Activated naive CD4-positive, alpha-beta T cell treated with anti-CD3 and anti-CD28 coated beads for 36 hours (primary cell): ENCODE results near the gene SAMD4A. TPM values are rescaled to one million over a fixed set of nuclear protein-coding genes. Genes with fewer than 3 reads are reported as not detected.

ENCODE experiments used
- CTCF ChIA-PET: fragments of 350-600 bp; sonication (Branson Sonifier 250); formaldehyde crosslinking; loops from one replicate; lab custom pipeline; 2021; ENCODE audit warnings: antibody characterized with exemption; lab: Charles Lee
- DNase-seq: peaks from one replicate; pipeline ENCODE4 v3.0.0-alpha.2; 2020
- H3K27ac Mint-ChIP-seq: one replicate; pipeline ENCODE4 v1.8.0; 2021; ENCODE audit warnings: mild to moderate bottlenecking, mixed read lengths
- H3K27me3 Mint-ChIP-seq: one replicate; pipeline ENCODE4 v1.8.0; 2021; ENCODE audit warnings: low read depth, mixed read lengths
- H3K36me3 Mint-ChIP-seq: one replicate; pipeline ENCODE4 v1.8.0; 2021; ENCODE audit warnings: low read depth, mixed read lengths
- H3K4me1 Mint-ChIP-seq: one replicate; pipeline ENCODE4 v1.8.0; 2021; ENCODE audit warnings: low read depth, mixed read lengths
- H3K4me3 Mint-ChIP-seq: one replicate; pipeline ENCODE4 v1.8.0; 2021; ENCODE audit warnings: mild to moderate bottlenecking, moderate library complexity, mixed read lengths
- H3K9me3 Mint-ChIP-seq: one replicate; pipeline ENCODE4 v1.8.0; 2021; ENCODE audit warnings: mixed read lengths
- intact Hi-C: fragments of 100-400 bp; cut with micrococcal nuclease; formaldehyde crosslinking; loops from one replicate; pipeline ENCODE4 v1.15.1; 2023
- total RNA-seq, 2 experiments: library from RNA; stranded (reverse); gene quantifications; one replicate each; pipeline ENCODE4 v1.2.3, GENCODE V29; 2021

Gene SAMD4A
- total RNA-seq, 2 experiments from 2014 or later = 4.7 to 4.9 TPM

DNA sequence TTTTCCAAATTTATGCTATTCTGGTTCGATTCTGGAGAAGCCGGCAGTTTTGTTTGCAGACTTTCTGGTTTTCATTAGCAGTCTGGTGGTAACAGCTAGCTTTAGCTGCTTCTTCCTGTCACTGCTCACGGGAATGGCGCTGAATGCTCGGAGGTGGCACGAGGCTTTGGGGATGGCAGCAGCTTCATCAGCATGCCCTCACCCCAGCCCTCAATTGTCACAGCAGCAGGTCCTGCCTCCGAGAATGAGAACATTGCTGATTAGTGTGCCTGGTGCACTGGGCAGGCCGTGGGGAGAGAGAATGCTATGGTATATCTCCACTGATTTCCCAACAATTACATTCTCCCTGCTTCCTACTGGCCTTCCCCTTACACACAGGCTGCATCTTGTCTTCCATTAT is 73.6 kb downstream of the SAMD4A start:
- Mint-ChIP-seq H3K36me3 (no peaks in the 10 kb centered on the region), H3K27ac (no peak overlapping the region), H3K9me3 (no peaks in the 10 kb centered on the region), H3K4me3 (no peak overlapping the region), H3K4me1 (peaks cover 11% of the 10 kb centered on the region), H3K27me3 (no peaks in the 10 kb centered on the region)
- DNase-seq = no peak
- CTCF ChIA-PET = interaction anchor here (0.9 to 1.0 kb wide), 2 partner anchors 17 to 73 kb away, joined by 4 read pairs; no protein-coding TSS in a partner anchor
- intact Hi-C loops = no loop called here

DNA sequence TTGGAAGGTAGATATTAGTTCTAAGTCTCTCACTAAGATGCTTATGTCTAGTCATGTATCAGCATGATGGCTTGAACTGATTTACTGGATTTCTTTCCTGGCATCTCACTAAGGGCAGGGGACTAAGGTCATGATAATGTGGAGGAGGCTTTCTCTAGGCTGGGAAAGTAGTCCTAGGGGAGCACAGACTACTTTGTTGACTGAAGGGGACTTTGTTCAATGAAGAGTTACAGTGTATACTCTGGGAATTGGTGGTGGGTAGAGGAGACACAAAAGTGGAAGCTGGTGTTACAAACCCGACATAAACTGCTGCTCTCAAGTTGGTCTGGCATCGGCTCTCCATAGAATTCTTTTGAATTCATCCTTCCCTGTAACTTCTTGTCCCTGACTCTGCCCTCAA is 75.2 kb downstream of the SAMD4A start:
- Mint-ChIP-seq H3K4me3 (no peak overlapping the region), H3K9me3 (no peaks in the 10 kb centered on the region), H3K27ac (no peak overlapping the region), H3K27me3 (no peaks in the 10 kb centered on the region), H3K4me1 (peaks cover 21% of the 10 kb centered on the region), H3K36me3 (no peaks in the 10 kb centered on the region)
- no peak for DNase-seq
- intact Hi-C loops = no loop called here
- CTCF ChIA-PET = interaction anchor here (0.8 to 2.2 kb wide), 8 partner anchors 9 to 133 kb away, joined by 3 to 11 read pairs (median 6); partner anchors contain the start of gene SAMD4A

DNA sequence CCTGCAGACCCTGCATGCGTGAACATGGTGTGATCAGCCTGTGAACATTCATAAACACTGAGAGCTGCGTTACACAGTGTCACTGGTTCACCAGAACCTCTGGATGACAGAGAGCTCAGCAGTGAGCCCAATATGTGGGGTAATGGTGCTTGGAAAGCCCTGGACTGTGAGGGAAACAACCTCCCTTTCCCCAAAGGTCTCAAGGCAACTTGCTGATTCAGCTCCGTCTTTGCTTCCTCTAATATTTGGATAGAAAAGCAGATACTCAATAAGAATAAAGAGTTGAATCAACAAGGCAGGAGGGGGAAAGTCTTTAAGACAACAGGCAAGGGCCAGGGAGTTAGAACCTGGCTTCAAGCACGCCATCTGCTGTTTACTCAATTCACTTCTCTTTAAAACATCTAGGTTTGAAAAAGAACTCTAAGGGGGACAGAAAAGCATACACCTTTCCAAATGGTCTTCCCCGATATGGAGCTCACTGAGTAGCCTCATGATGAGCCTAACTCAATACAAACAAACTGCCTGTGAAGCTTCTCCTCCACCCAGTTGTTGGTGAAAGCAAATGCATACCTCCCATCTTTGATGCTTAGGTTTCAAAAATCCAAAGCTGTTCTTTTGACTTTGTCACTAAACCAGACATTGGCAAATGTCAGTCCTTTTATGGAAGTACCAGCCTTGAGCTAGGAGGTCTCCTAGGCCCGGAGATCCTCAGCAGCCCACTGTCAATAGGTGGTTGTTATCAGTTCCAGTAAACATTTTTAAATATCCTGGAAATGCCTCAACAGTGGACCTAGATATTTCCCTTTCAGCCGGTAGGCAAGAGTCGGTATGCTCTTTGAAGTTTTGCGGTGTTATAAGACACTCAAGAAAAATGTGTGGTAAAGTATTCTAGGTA is 76.1 kb downstream of the SAMD4A start:
- CTCF ChIA-PET = interaction anchor here (0.7 to 2.2 kb wide), 15 partner anchors 10 to 132 kb away, joined by 3 to 11 read pairs (median 4); partner anchors contain the start of gene SAMD4A

DNA sequence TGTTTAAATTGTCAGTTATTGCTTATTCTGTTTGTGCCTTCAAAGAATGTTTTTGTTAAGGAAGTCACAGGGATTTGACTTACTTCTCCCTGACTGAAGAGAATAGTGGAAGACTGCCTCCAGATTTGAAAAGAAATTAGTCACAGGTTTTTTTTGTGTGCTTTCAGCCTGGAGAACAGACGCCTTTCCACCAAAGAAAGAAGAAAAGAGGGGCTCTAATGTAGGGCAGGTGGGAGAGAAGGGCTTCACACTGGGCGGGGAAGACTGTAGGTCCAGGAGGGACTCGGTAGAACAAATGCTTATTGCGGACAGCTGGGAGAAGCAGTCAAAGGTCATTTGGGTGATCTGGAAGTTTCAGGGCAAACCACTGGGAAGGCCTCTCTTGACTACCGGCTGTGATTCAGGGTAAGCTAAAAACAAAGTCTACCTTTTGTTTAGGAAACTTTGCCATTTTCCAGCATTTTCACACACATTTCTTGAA is 76.8 kb downstream of the SAMD4A start:
- H3K9me3 Mint-ChIP-seq = no peaks in the 10 kb centered on the region
- H3K27ac Mint-ChIP-seq = no peak overlapping the region
- intact Hi-C loops = loop anchor here (1.0 to 2.0 kb wide), 4 partner anchors 71 to 130 kb away; no protein-coding TSS in a partner anchor
- peaks cover 19% of the 10 kb centered on the region for H3K4me1 Mint-ChIP-seq
- no peaks in the 10 kb centered on the region for H3K36me3 Mint-ChIP-seq
- no peak overlapping the region for H3K4me3 Mint-ChIP-seq
- DNase-seq = no peak
- H3K27me3 Mint-ChIP-seq = no peaks in the 10 kb centered on the region
- CTCF ChIA-PET = interaction anchor here (0.6 to 2.2 kb wide), 12 partner anchors 11 to 131 kb away, joined by 3 to 11 read pairs (median 3); no protein-coding TSS in a partner anchor

More for the DNA sequence above, 76.1 kb downstream of the SAMD4A start:
- peak; percentile 28 for DNase-seq
- no peaks in the 10 kb centered on the region for H3K27me3 Mint-ChIP-seq
- intact Hi-C loops = loop anchor here (1.0 kb wide), 3 partner anchors 71 to 130 kb away; no protein-coding TSS in a partner anchor
- peaks cover 19% of the 10 kb centered on the region for H3K4me1 Mint-ChIP-seq
- no peak overlapping the region for H3K4me3 Mint-ChIP-seq
- H3K9me3 Mint-ChIP-seq = no peaks in the 10 kb centered on the region
- no peaks in the 10 kb centered on the region for H3K36me3 Mint-ChIP-seq
- no peak overlapping the region for H3K27ac Mint-ChIP-seq

DNA sequence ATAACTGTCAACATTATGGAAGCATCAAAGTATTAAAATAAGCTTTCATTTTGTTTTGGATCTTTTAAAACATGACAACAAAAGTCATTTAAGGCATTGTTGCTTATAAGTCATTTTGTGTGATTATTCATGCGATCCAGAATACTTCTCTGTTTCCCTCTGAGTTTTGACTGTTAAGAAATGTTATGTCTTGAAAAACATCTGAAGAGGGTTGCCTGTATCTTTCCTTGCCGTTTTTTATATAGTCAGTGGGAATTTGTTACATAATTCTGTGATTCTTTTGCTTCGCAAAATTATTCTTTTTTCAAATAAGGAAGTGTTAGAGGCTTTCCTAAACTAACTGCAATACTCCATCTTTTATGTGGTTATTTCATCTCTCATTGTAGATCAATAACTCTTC is 78.7 kb downstream of the SAMD4A start:
- CTCF ChIA-PET = no interaction called here
- no peak for DNase-seq
- Mint-ChIP-seq H3K9me3 (no peaks in the 10 kb centered on the region), H3K4me1 (peaks cover 26% of the 10 kb centered on the region), H3K27me3 (peaks cover 3% of the 10 kb centered on the region), H3K27ac (no peak overlapping the region), H3K36me3 (no peaks in the 10 kb centered on the region), H3K4me3 (no peak overlapping the region)
- intact Hi-C loops = loop anchor here (1.0 to 2.0 kb wide), 4 partner anchors 18 to 131 kb away; no protein-coding TSS in a partner anchor

DNA sequence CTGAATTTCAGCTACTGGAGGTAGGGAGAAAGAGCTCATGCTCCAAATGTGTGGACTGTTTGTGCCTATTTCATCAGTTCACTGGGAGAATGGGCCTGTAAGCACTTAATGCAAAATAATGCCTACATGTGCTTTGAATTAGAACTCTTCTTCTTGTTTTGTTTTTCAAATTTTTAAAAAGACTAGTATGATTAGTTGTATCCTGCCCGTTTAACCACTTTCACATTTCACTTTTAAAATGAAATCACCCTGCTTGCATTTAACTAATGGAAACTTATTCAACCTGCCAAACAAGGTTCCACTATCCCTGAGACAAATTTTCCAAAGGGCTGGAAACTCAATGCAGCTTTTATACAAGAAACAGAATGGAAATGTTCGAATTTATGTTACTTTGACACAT is 79.7 kb downstream of the SAMD4A start:
- Mint-ChIP-seq H3K4me1 (peaks cover 27% of the 10 kb centered on the region), H3K27ac (peak overlapping the region; percentile 16), H3K9me3 (no peaks in the 10 kb centered on the region), H3K27me3 (peaks cover 3% of the 10 kb centered on the region), H3K4me3 (no peak overlapping the region), H3K36me3 (no peaks in the 10 kb centered on the region)
- intact Hi-C loops = loop anchor here (1.0 to 2.0 kb wide), 3 partner anchors 19 to 130 kb away; no protein-coding TSS in a partner anchor
- CTCF ChIA-PET = interaction anchor here (0.9 kb wide), 1 partner anchor 127 kb away, joined by 3 read pairs; no protein-coding TSS in a partner anchor
- no peak for DNase-seq

DNA sequence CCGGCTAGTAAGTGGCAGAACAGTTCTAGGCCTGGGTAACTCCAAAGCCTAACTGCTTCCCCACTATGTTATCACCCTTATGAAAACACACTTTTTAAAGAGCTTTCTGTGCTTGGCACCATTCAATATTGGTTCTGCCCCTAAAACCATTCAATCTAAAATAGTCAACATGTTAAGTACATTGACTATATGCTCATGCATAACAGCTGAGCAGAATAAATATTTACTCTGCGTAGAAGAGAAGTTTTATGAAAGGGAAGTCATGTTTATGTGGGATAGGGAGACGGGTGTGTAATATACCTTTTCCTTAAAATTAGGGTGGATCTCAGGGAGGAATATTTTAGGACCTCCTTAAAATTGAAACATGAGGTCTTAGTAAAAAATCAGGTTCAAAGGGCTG is 80.5 kb downstream of the SAMD4A start:
- H3K4me1 Mint-ChIP-seq = peaks cover 27% of the 10 kb centered on the region
- CTCF ChIA-PET = interaction anchor here (0.7 to 1.2 kb wide), 2 partner anchors 83 to 170 kb away, joined by 3 to 4 read pairs; no protein-coding TSS in a partner anchor
- H3K27ac Mint-ChIP-seq = no peak overlapping the region
- no peaks in the 10 kb centered on the region for H3K9me3 Mint-ChIP-seq
- intact Hi-C loops = loop anchor here (2.0 kb wide), 1 partner anchor 23 kb away; no protein-coding TSS in a partner anchor
- peaks cover 3% of the 10 kb centered on the region for H3K27me3 Mint-ChIP-seq
- no peaks in the 10 kb centered on the region for H3K36me3 Mint-ChIP-seq
- H3K4me3 Mint-ChIP-seq = no peak overlapping the region
- no peak for DNase-seq

DNA sequence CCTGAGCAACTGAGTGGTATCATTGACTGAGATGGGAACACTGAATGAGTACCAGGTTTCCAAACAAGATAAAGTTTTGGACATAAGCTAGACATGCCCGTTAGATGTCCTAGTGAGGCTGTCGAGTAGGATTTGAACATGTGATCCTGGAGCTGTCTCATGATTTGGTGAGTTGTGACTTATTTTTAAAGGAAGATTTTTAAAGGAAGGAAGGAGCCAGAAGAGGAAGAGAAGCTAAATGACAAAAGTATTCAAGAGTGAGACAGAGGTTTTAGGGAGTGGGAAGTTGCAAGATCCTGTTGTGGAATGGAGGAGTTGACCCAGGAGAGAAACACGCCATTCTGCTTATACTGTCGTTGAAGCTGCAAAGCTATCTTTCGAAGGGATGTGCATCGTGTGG is 82.1 kb downstream of the SAMD4A start:
- Mint-ChIP-seq H3K27ac (no peak overlapping the region), H3K9me3 (no peaks in the 10 kb centered on the region), H3K4me3 (no peak overlapping the region), H3K27me3 (peaks cover 10% of the 10 kb centered on the region), H3K36me3 (no peaks in the 10 kb centered on the region), H3K4me1 (peaks cover 22% of the 10 kb centered on the region)
- intact Hi-C loops = no loop called here
- no peak for DNase-seq
- CTCF ChIA-PET = interaction anchor here (0.8 to 1.2 kb wide), 4 partner anchors 37 to 157 kb away, joined by 3 to 5 read pairs (median 3); partner anchors contain the start of gene SAMD4A

DNA sequence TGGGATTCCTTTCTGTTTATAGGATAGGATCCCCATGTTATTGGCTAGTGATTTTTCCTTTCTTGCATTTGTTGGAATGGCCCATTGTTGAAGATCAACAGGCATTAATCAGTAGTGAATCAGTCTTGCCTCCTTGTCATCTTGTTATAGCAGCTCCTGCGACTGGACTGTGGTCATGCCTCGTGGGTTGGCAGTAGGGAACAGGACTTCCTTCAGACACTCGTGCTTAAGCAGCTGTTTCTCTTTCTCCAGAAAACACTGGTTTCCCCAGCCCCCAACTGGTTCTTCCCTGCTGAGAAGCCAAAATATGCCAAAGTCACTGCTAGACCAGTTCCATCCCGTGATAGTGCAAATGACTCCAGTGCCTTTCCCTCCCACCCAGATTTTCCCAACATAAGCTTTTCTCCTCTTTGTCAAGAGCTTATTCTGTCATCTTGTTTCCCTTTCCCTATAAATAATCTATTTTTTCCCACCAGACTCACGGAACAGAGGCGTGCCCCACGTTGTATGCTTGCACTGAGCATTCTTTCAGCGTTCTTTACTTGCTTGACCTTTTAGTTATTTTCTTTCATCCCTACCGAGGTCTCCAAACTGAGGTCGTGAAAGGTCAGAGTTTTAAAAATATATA is 83.5 kb downstream of the SAMD4A start:
- intact Hi-C loops = no loop called here
- no peak overlapping the region for H3K4me3 Mint-ChIP-seq
- no peak for DNase-seq
- H3K27me3 Mint-ChIP-seq = peaks cover 10% of the 10 kb centered on the region
- peaks cover 22% of the 10 kb centered on the region for H3K4me1 Mint-ChIP-seq
- no peak overlapping the region for H3K27ac Mint-ChIP-seq
- no peaks in the 10 kb centered on the region for H3K36me3 Mint-ChIP-seq
- CTCF ChIA-PET = interaction anchor here (0.7 to 1.4 kb wide), 4 partner anchors 15 to 124 kb away, joined by 3 to 5 read pairs (median 4); no protein-coding TSS in a partner anchor
- H3K9me3 Mint-ChIP-seq = no peaks in the 10 kb centered on the region

DNA sequence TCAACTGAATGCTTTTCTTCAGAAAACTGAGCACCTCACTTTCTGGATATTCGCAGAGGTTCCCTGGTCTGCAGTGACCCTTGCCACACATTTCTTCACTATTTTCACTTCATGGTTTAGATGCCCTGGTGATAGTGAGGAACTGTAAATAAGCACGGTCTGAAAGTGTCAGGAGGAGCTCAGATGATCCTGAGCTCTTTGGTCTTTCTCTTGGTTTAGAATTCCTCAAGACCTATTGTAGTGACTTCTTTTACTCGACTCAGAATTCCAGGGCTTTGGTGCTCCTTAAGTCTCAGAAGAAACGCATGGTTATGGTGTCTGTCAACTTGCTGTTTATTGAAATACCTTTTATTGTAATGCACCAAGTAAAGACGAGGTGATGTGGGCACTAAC is 84.0 kb downstream of the SAMD4A start:
- CTCF ChIA-PET = interaction anchor here (0.7 to 1.4 kb wide), 3 partner anchors 14 to 40 kb away, joined by 3 to 5 read pairs (median 3); no protein-coding TSS in a partner anchor
- Mint-ChIP-seq H3K27me3 (peaks cover 10% of the 10 kb centered on the region), H3K9me3 (no peaks in the 10 kb centered on the region), H3K4me3 (no peak overlapping the region), H3K36me3 (no peaks in the 10 kb centered on the region), H3K4me1 (peaks cover 16% of the 10 kb centered on the region), H3K27ac (no peak overlapping the region)
- no peak for DNase-seq
- intact Hi-C loops = no loop called here

DNA sequence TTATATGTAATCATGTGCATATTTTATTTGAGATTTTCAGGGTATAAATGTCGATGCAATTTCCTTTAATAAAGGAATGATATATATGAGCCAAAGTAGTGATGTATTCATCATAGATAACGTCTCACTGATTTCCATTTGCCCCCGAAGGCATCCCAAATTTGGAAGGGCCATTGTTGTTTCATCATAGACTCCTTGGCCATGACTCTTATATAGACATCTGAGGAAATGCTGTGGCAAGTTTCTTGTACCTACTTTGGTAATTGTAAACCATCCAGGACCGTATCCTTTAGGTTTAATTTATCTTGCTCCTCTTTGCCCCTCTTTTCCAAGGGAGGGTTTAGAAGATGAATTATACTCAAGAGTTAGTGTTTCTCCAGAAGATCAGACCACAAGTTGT is 84.7 kb downstream of the SAMD4A start:
- Mint-ChIP-seq H3K27ac (no peak overlapping the region), H3K4me3 (no peak overlapping the region), H3K27me3 (peaks cover 10% of the 10 kb centered on the region), H3K4me1 (peaks cover 9% of the 10 kb centered on the region), H3K36me3 (no peaks in the 10 kb centered on the region), H3K9me3 (no peaks in the 10 kb centered on the region)
- intact Hi-C loops = no loop called here
- CTCF ChIA-PET = interaction anchor here (1.4 kb wide), 1 partner anchor 40 kb away, joined by 5 read pairs; no protein-coding TSS in a partner anchor
- no peak for DNase-seq

DNA sequence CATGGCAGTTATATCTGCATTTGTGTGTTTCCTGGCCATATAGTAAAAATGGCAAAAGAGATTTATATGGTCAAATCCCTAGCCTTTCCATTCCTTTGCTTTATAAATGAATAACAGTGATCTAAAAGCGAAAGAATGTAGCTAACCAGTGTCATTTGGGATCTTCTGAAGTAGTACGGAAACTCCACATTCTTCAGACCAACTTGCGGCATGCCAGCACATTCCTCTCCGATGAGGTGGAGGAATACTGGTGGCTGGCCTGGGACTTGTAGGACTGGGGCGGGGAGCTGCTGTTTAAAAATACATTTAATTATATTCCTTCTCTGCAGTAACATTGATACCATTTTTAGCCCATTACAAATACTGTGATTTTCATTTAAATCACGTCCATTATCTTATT is 85.3 kb downstream of the SAMD4A start:
- Mint-ChIP-seq H3K27ac (no peak overlapping the region), H3K36me3 (no peaks in the 10 kb centered on the region), H3K4me3 (no peak overlapping the region), H3K9me3 (no peaks in the 10 kb centered on the region), H3K4me1 (peaks cover 8% of the 10 kb centered on the region), H3K27me3 (peaks cover 10% of the 10 kb centered on the region)
- no peak for DNase-seq
- intact Hi-C loops = no loop called here
- CTCF ChIA-PET = no interaction called here
